CD4-positive, CD25-positive, alpha-beta regulatory T cell (primary cell): ENCODE results near the gene H6PD. TPM values are rescaled to one million over a fixed set of nuclear protein-coding genes. Genes with fewer than 3 reads are reported as not detected.

ENCODE experiments used
- ATAC-seq, 2 donors: fragments of 150-1000 bp; cut with Tn5 transposase; one replicate each; pipeline ENCODE4 v1.10.0; 2021; ENCODE audit warnings: low read depth in 2 of 2, moderate number of reproducible peaks in 2 of 2, moderate library complexity in 1 of 2
- DNase-seq, 3 donors: peaks; one replicate each; pipeline versions ENCODE4 v3.0.0 to v3.0.0-alpha.2; 2012 to 2022; ENCODE audit warnings: mixed read lengths in 1 of 3
- H3K27ac ChIP-seq: one replicate; pipeline ENCODE4 v1.7.0; 2013; ENCODE audit warnings: mild to moderate bottlenecking, low read length; ENCODE audit not compliant: insufficient read depth, poor library complexity, severe bottlenecking
- H3K27me3 ChIP-seq: one replicate; pipeline ENCODE4 v1.7.0; 2013; ENCODE audit warnings: low read length; ENCODE audit not compliant: control insufficient read depth, insufficient read depth
- H3K36me3 ChIP-seq: one replicate; pipeline ENCODE4 v1.7.0; 2013; ENCODE audit warnings: mild to moderate bottlenecking, low read length, moderate library complexity; ENCODE audit not compliant: control insufficient read depth, insufficient read depth
- H3K4me1 ChIP-seq: 2 replicates; pipeline ENCODE4 v1.7.0; 2013; ENCODE audit warnings: mild to moderate bottlenecking, low read length; ENCODE audit not compliant: insufficient read depth, control insufficient read depth, poor library complexity, severe bottlenecking
- H3K4me3 ChIP-seq: one replicate; pipeline ENCODE4 v1.7.0; 2013; ENCODE audit warnings: low read depth, mild to moderate bottlenecking, low read length, moderate library complexity
- H3K9me3 ChIP-seq, 2 experiments: 1 replicate in 1 of 2; 2 replicates in 1 of 2; pipeline ENCODE4 v1.7.0; 2013; ENCODE audit warnings: low read length in 2 of 2, mild to moderate bottlenecking in 1 of 2, moderate library complexity in 1 of 2; ENCODE audit not compliant: control insufficient read depth in 2 of 2
- H3K27ac Mint-ChIP-seq, 3 donors: one replicate each; pipeline ENCODE4 v1.8.0; 2020 to 2022; ENCODE audit warnings: mild to moderate bottlenecking in 3 of 3, mixed read lengths in 3 of 3, moderate library complexity in 2 of 3
- H3K27me3 Mint-ChIP-seq: one replicate; pipeline ENCODE4 v1.8.0; 2022; ENCODE audit warnings: mild to moderate bottlenecking, mixed read lengths
- H3K36me3 Mint-ChIP-seq: one replicate; pipeline ENCODE4 v1.8.0; 2020; ENCODE audit warnings: mixed read lengths
- H3K4me1 Mint-ChIP-seq, 4 donors: one replicate each; pipeline ENCODE4 v1.8.0; 2020 to 2022; ENCODE audit warnings: mixed read lengths in 4 of 4, mild to moderate bottlenecking in 1 of 4
- H3K4me3 Mint-ChIP-seq, 4 donors: one replicate each; pipeline ENCODE4 v1.8.0; 2020 to 2022; ENCODE audit warnings: mild to moderate bottlenecking in 4 of 4, mixed read lengths in 4 of 4, moderate library complexity in 3 of 4
- H3K9me3 Mint-ChIP-seq, 7 donors: one replicate each; pipeline ENCODE4 v1.8.0; 2020 to 2022; ENCODE audit warnings: mixed read lengths in 7 of 7, mild to moderate bottlenecking in 3 of 7, moderate library complexity in 2 of 7
- polyA plus RNA-seq, 4 donors: library from polyadenylated mRNA; unstranded; fragments of 300-500 nt; fragmentation: Illumina TruSeq; gene quantifications; one replicate each; pipeline ENCODE4 v1.2.3, GENCODE V29; 2021
- total RNA-seq: library from RNA; stranded (reverse); gene quantifications from one replicate; pipeline ENCODE4 v1.2.3, GENCODE V29; 2022

The H6PD gene
- total and polyA plus RNA-seq, 5 donors from 2014 or later, result 7.8 to 19.4 (median 8.9) TPM

GRCh38 chr1:9249263-9249533 is 14.6 kb downstream of the H6PD start:
- H3K36me3 Mint-ChIP-seq, result peaks cover 9% of the 10 kb centered on the region
- H3K9me3 ChIP-seq, result no peaks in the 10 kb centered on the region
- no peak overlapping the region for H3K4me3 ChIP-seq
- DNase-seq, result no peak
- no peak for ATAC-seq
- peaks cover 18% of the 10 kb centered on the region for H3K36me3 ChIP-seq
- no peaks in the 10 kb centered on the region for H3K27me3 ChIP-seq
- no peak overlapping the region for H3K27ac Mint-ChIP-seq
- H3K4me1 ChIP-seq, result no peaks in the 10 kb centered on the region
- no peak overlapping the region for H3K4me3 Mint-ChIP-seq
- no peaks in the 10 kb centered on the region for H3K9me3 Mint-ChIP-seq
- H3K27me3 Mint-ChIP-seq, result no peaks in the 10 kb centered on the region
- no peak overlapping the region for H3K27ac ChIP-seq
- H3K4me1 Mint-ChIP-seq, result peaks cover 7 to 16% (median 8%) of the 10 kb centered on the region in 4 donors

- no peak overlapping the region for H3K4me3 Mint-ChIP-seq
- H3K9me3 Mint-ChIP-seq, result no peaks in the 10 kb centered on the region
- H3K9me3 ChIP-seq, result no peaks in the 10 kb centered on the region
- H3K27ac ChIP-seq, result no peak overlapping the region
- ATAC-seq (no peak), DNase-seq (peak in 1 of 3 donors; percentile 55)
- H3K36me3 ChIP-seq, result peaks cover 16% of the 10 kb centered on the region
- peaks cover 7 to 21% (median 9%) of the 10 kb centered on the region in 4 donors for H3K4me1 Mint-ChIP-seq
- peaks cover 12% of the 10 kb centered on the region for H3K36me3 Mint-ChIP-seq
- no peaks in the 10 kb centered on the region for H3K27me3 ChIP-seq
- H3K4me1 ChIP-seq, result no peaks in the 10 kb centered on the region
- no peak overlapping the region for H3K4me3 ChIP-seq
- H3K27me3 Mint-ChIP-seq, result no peaks in the 10 kb centered on the region
- H3K27ac Mint-ChIP-seq, result no peak overlapping the region
These were observed 15.2 kb downstream of the H6PD start for GRCh38 chr1:9249534-9250410.

- DNase-seq, result no peak
- Histone ChIP-seq H3K9me3 (no peaks in the 10 kb centered on the region), H3K36me3 (peaks cover 9% of the 10 kb centered on the region), H3K27me3 (no peaks in the 10 kb centered on the region), H3K4me1 (no peaks in the 10 kb centered on the region), H3K27ac (no peak overlapping the region), H3K4me3 (no peak overlapping the region)
- peaks cover 7 to 23% (median 8%) of the 10 kb centered on the region in 4 donors for H3K4me1 Mint-ChIP-seq
- H3K4me3 Mint-ChIP-seq, result no peak overlapping the region
- H3K36me3 Mint-ChIP-seq, result peaks cover 13% of the 10 kb centered on the region
- no peak overlapping the region for H3K27ac Mint-ChIP-seq
- H3K9me3 Mint-ChIP-seq, result no peaks in the 10 kb centered on the region
- ATAC-seq, result no peak
- no peaks in the 10 kb centered on the region for H3K27me3 Mint-ChIP-seq
These were observed 16.1 kb downstream of the H6PD start for GRCh38 chr1:9250411-9251381.

- Histone ChIP-seq H3K4me3 (no peak overlapping the region), H3K27me3 (no peaks in the 10 kb centered on the region), H3K36me3 (peaks cover 14% of the 10 kb centered on the region), H3K9me3 (no peaks in the 10 kb centered on the region), H3K27ac (no peak overlapping the region), H3K4me1 (no peaks in the 10 kb centered on the region)
- DNase-seq (no peak), ATAC-seq (no peak)
- H3K27me3 Mint-ChIP-seq, result no peaks in the 10 kb centered on the region
- no peaks in the 10 kb centered on the region for H3K9me3 Mint-ChIP-seq
- no peak overlapping the region for H3K27ac Mint-ChIP-seq
- no peak overlapping the region for H3K4me3 Mint-ChIP-seq
- H3K4me1 Mint-ChIP-seq, result peaks cover 7 to 23% (median 8%) of the 10 kb centered on the region in 4 donors
- H3K36me3 Mint-ChIP-seq, result peaks cover 15% of the 10 kb centered on the region
These were observed 16.9 kb downstream of the H6PD start for GRCh38 chr1:9251501-9251900.

- no peak for DNase-seq
- no peak overlapping the region for H3K27ac ChIP-seq
- no peaks in the 10 kb centered on the region for H3K9me3 ChIP-seq
- no peaks in the 10 kb centered on the region for H3K27me3 ChIP-seq
- Mint-ChIP-seq H3K27ac (no peak overlapping the region), H3K36me3 (peaks cover 19% of the 10 kb centered on the region), H3K4me1 (peaks cover 7 to 23% (median 14%) of the 10 kb centered on the region in 4 donors), H3K27me3 (no peaks in the 10 kb centered on the region), H3K9me3 (peaks cover 0 to 1% (median 0%) of the 10 kb centered on the region in 7 donors), H3K4me3 (no peak overlapping the region)
- ATAC-seq, result no peak
- no peaks in the 10 kb centered on the region for H3K4me1 ChIP-seq
- H3K36me3 ChIP-seq, result peaks cover 10% of the 10 kb centered on the region
- no peak overlapping the region for H3K4me3 ChIP-seq
These were observed 18.4 kb downstream of the H6PD start for GRCh38 chr1:9253004-9253403.

- Mint-ChIP-seq H3K27me3 (no peaks in the 10 kb centered on the region), H3K36me3 (peaks cover 25% of the 10 kb centered on the region), H3K27ac (peak overlapping the region in 2 of 3 donors; percentile 29 to 49), H3K4me3 (no peak overlapping the region), H3K9me3 (peaks cover 0 to 1% (median 0%) of the 10 kb centered on the region in 7 donors), H3K4me1 (peaks cover 7 to 23% (median 18%) of the 10 kb centered on the region in 4 donors)
- DNase-seq (no peak), ATAC-seq (no peak)
- Histone ChIP-seq H3K4me1 (no peaks in the 10 kb centered on the region), H3K36me3 (peaks cover 10% of the 10 kb centered on the region), H3K27ac (no peak overlapping the region), H3K9me3 (no peaks in the 10 kb centered on the region), H3K4me3 (no peak overlapping the region), H3K27me3 (no peaks in the 10 kb centered on the region)
These were observed 19.0 kb downstream of the H6PD start for GRCh38 chr1:9253453-9254105.

- no peaks in the 10 kb centered on the region for H3K4me1 ChIP-seq
- Mint-ChIP-seq H3K36me3 (peaks cover 34% of the 10 kb centered on the region), H3K27me3 (no peaks in the 10 kb centered on the region), H3K4me3 (no peak overlapping the region), H3K27ac (no peak overlapping the region), H3K9me3 (peaks cover 0 to 1% (median 0%) of the 10 kb centered on the region in 7 donors), H3K4me1 (peaks cover 15 to 39% (median 29%) of the 10 kb centered on the region in 4 donors)
- H3K27ac ChIP-seq, result no peak overlapping the region
- no peak for DNase-seq
- no peaks in the 10 kb centered on the region for H3K9me3 ChIP-seq
- ATAC-seq, result no peak
- H3K36me3 ChIP-seq, result peaks cover 12% of the 10 kb centered on the region
- no peaks in the 10 kb centered on the region for H3K27me3 ChIP-seq
- H3K4me3 ChIP-seq, result no peak overlapping the region
These were observed 21.8 kb downstream of the H6PD start for GRCh38 chr1:9256332-9256731.
